ENCODE results near the gene GMDS. TPM values are rescaled to one million over a fixed set of nuclear protein-coding genes. Genes with fewer than 3 reads are reported as not detected.

GMDS gene
- total RNA-seq, 1 donor from 2014 or later = 30.2 TPM

DNA sequence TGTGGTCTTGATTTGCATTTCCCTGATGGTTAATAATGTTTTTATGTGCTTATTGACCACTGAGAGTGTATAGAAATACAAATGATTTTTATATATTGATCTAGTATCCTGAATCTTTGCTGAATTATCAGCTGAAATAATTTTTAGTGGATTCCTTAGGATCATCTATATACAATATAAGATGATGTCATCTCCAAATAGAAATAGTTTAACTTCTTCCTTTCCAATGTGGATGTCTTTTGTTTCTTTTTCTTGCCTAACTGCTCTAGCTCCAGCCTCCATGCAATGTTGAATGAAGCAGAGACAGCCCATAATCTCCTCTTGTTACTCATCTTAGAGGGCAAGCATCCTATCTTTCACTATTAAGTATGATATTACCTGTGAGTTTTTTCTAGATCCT lies 226.4 kb downstream of the GMDS start:
- no peak overlapping the region for H3K4me3 ChIP-seq
- no peak for DNase-seq (ENCODE audit: extremely low spot score in 2 of 2)
- H3K9me3 ChIP-seq = peaks cover 4% of the 10 kb centered on the region
- no peaks in the 10 kb centered on the region for H3K36me3 ChIP-seq
- H3K27me3 ChIP-seq = no peaks in the 10 kb centered on the region
- H3K27ac ChIP-seq = no peak overlapping the region
- intact Hi-C loops (cut with DNase I) = no loop called here
- peaks cover 16% of the 10 kb centered on the region for H3K4me1 ChIP-seq
- no peak for TF ChIP-seq POLR2AphosphoS5 (IDR thresholded peaks at IDR 0.05; ENCODE audit: insufficient read depth in 1 of 2, low read depth in 1 of 2)
- TF ChIP-seq POLR2A (IDR thresholded peaks at IDR 0.05) = no peak
- TF ChIP-seq, protein P1, sequence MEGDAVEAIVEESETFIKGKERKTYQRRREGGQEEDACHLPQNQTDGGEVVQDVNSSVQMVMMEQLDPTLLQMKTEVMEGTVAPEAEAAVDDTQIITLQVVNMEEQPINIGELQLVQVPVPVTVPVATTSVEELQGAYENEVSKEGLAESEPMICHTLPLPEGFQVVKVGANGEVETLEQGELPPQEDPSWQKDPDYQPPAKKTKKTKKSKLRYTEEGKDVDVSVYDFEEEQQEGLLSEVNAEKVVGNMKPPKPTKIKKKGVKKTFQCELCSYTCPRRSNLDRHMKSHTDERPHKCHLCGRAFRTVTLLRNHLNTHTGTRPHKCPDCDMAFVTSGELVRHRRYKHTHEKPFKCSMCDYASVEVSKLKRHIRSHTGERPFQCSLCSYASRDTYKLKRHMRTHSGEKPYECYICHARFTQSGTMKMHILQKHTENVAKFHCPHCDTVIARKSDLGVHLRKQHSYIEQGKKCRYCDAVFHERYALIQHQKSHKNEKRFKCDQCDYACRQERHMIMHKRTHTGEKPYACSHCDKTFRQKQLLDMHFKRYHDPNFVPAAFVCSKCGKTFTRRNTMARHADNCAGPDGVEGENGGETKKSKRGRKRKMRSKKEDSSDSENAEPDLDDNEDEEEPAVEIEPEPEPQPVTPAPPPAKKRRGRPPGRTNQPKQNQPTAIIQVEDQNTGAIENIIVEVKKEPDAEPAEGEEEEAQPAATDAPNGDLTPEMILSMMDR (IDR thresholded peaks at IDR 0.05) = no peak

- DNase-seq (ENCODE audit: extremely low spot score in 2 of 2) = no peak
- peaks cover 4% of the 10 kb centered on the region for H3K9me3 ChIP-seq
- intact Hi-C loops (cut with DNase I) = no loop called here
- H3K27me3 ChIP-seq = no peaks in the 10 kb centered on the region
- TF ChIP-seq POLR2A (IDR thresholded peaks at IDR 0.05) = no peak
- TF ChIP-seq POLR2AphosphoS5 (IDR thresholded peaks at IDR 0.05; ENCODE audit: insufficient read depth in 1 of 2, low read depth in 1 of 2) = no peak
- TF ChIP-seq, protein P1 (IDR thresholded peaks at IDR 0.05) = no peak
- H3K4me3 ChIP-seq = no peak overlapping the region
- peaks cover 3% of the 10 kb centered on the region for H3K4me1 ChIP-seq
- H3K36me3 ChIP-seq = no peaks in the 10 kb centered on the region
- H3K27ac ChIP-seq = no peak overlapping the region
Observed at GRCh38 chr6:2016040-2016439, 229.4 kb downstream of the GMDS start.

- intact Hi-C loops (cut with DNase I) = no loop called here
- DNase-seq (ENCODE audit: extremely low spot score in 2 of 2) = no peak
- Histone ChIP-seq H3K4me1 (no peaks in the 10 kb centered on the region), H3K9me3 (no peaks in the 10 kb centered on the region), H3K4me3 (no peak overlapping the region), H3K27me3 (no peaks in the 10 kb centered on the region), H3K27ac (no peak overlapping the region), H3K36me3 (no peaks in the 10 kb centered on the region)
- TF ChIP-seq POLR2A (IDR thresholded peaks at IDR 0.05) (no peak), POLR2AphosphoS5 (IDR thresholded peaks at IDR 0.05; ENCODE audit: insufficient read depth in 1 of 2, low read depth in 1 of 2) (no peak)
- TF ChIP-seq, protein P1 (IDR thresholded peaks at IDR 0.05) = no peak
Observed at GRCh38 chr6:2008383-2008976, 236.9 kb downstream of the GMDS start.

DNA sequence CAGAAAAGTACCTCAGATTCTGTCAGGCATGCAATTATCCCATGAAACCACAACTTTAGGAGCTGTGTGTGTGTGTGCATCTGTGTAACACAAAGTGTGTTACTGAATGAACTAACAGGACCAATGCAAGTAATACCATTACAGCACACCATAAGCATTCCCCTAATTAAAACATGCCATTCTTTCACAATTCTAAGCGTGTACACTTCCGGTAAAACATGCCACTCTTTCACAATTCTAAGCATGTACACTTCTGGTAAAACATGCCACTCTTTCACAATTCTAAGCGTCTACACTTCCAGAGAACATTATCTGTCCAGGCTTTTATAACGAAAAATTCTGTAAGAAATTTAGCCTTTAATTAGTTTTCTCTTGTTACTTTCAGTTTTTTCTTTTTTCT lies 238.2 kb downstream of the GMDS start:
- TF ChIP-seq POLR2A (IDR thresholded peaks at IDR 0.05) (no peak), POLR2AphosphoS5 (IDR thresholded peaks at IDR 0.05; ENCODE audit: insufficient read depth in 1 of 2, low read depth in 1 of 2) (no peak)
- TF ChIP-seq, protein P1 (IDR thresholded peaks at IDR 0.05) = no peak
- H3K9me3 ChIP-seq = no peaks in the 10 kb centered on the region
- intact Hi-C loops (cut with DNase I) = no loop called here

DNA sequence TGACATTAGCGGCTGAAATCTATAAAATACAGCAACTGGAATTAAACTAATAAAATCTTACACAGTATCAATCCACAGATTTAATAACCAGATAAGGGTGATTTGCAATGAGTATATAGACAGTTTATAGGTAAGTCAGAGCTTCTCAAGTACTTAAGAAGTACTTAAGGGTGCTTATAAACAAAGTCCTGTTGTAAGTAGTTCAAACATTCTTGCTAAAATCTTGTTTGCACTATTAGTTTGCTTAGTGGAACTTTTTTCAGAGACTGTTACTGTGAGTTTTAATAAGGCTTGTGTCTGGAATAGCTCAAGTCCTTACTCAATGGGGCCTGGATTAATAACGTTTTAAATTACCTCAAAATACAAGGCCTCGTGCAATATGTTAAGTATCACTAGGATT lies 240.5 kb downstream of the GMDS start:
- Histone ChIP-seq H3K9me3 (no peaks in the 10 kb centered on the region), H3K36me3 (no peaks in the 10 kb centered on the region), H3K27ac (no peak overlapping the region), H3K4me1 (no peaks in the 10 kb centered on the region), H3K4me3 (no peak overlapping the region), H3K27me3 (no peaks in the 10 kb centered on the region)
- no peak for DNase-seq (ENCODE audit: extremely low spot score in 2 of 2)
- intact Hi-C loops (cut with DNase I) = no loop called here
- no peak for TF ChIP-seq POLR2A (IDR thresholded peaks at IDR 0.05)
- TF ChIP-seq POLR2AphosphoS5 (IDR thresholded peaks at IDR 0.05; ENCODE audit: insufficient read depth in 1 of 2, low read depth in 1 of 2) = no peak
- TF ChIP-seq, protein P1 (IDR thresholded peaks at IDR 0.05) = no peak

More for the DNA sequence above, 238.2 kb downstream of the GMDS start:
- H3K27me3 ChIP-seq = no peaks in the 10 kb centered on the region
- H3K27ac ChIP-seq = no peak overlapping the region
- H3K4me1 ChIP-seq = no peaks in the 10 kb centered on the region
- H3K4me3 ChIP-seq = no peak overlapping the region
- no peak for DNase-seq (ENCODE audit: extremely low spot score in 2 of 2)
- no peaks in the 10 kb centered on the region for H3K36me3 ChIP-seq

Data from vagina (tissue), 2 donors.